Nephron progenitor cell (in vitro differentiated cells): Measurements from ENCODE around the gene PSME3.
A peak's percentile ranks its signal among the peaks of the same experiment; 100 is the strongest.

Experiments
- DNase-seq: peaks from one replicate; pipeline ENCODE4 v3.0.0; 2021
- H3K27ac Mint-ChIP-seq: 2 replicates; pipeline ENCODE4 v1.8.0; 2021; ENCODE audit warnings: mild to moderate bottlenecking, moderate library complexity, mixed read lengths
- H3K27me3 Mint-ChIP-seq: 2 replicates; pipeline ENCODE4 v1.8.0; 2021; ENCODE audit warnings: mild to moderate bottlenecking, low read depth, mixed read lengths; ENCODE audit not compliant: poor library complexity
- H3K36me3 Mint-ChIP-seq: 2 replicates; pipeline ENCODE4 v1.8.0; 2021; ENCODE audit warnings: low read depth, mixed read lengths
- H3K4me1 Mint-ChIP-seq: 2 replicates; pipeline ENCODE4 v1.8.0; 2021; ENCODE audit warnings: mixed read lengths
- H3K4me3 Mint-ChIP-seq: 2 replicates; pipeline ENCODE4 v1.8.0; 2021; ENCODE audit warnings: mild to moderate bottlenecking, moderate library complexity, mixed read lengths
- H3K9me3 Mint-ChIP-seq: 2 replicates; pipeline ENCODE4 v1.8.0; 2021; ENCODE audit warnings: mild to moderate bottlenecking, moderate library complexity, mixed read lengths
- CTCF ChIP-seq: fragments of 200-600 bp; sonication (generic); IDR thresholded peaks from 2 replicates; pipeline ENCODE4 v1.5.0; 2021; ENCODE audit warnings: antibody characterized with exemption

Gene PSME3

GRCh38 chr17:42889809-42890208 is 56.6 kb downstream of the PSME3 start:
- Mint-ChIP-seq H3K27ac (no peak overlapping the region), H3K27me3 (peaks cover 3% of the 10 kb centered on the region), H3K4me1 (peaks cover 54% of the 10 kb centered on the region), H3K36me3 (no peaks in the 10 kb centered on the region), H3K9me3 (no peaks in the 10 kb centered on the region), H3K4me3 (no peak overlapping the region)
- no peak for TF ChIP-seq CTCF
- DNase-seq: no peak

- Mint-ChIP-seq H3K4me3 (peak overlapping the region; percentile 18), H3K9me3 (no peaks in the 10 kb centered on the region), H3K36me3 (no peaks in the 10 kb centered on the region), H3K27me3 (peaks cover 5% of the 10 kb centered on the region), H3K4me1 (peaks cover 51% of the 10 kb centered on the region), H3K27ac (peak overlapping the region; percentile 98)
- DNase-seq: peak; percentile 41
- TF ChIP-seq CTCF: no peak
These were observed 58.4 kb downstream of the PSME3 start for GRCh38 chr17:42891539-42892152.

GRCh38 chr17:42893359-42893758 is 60.2 kb downstream of the PSME3 start:
- Mint-ChIP-seq H3K4me1 (peaks cover 42% of the 10 kb centered on the region), H3K27ac (peak overlapping the region; percentile 20), H3K27me3 (peaks cover 12% of the 10 kb centered on the region), H3K9me3 (no peaks in the 10 kb centered on the region), H3K4me3 (no peak overlapping the region), H3K36me3 (no peaks in the 10 kb centered on the region)
- no peak for DNase-seq
- TF ChIP-seq CTCF: no peak
